IgD-negative memory B cell (primary cell): ENCODE results near the gene CNTLN. TPM values are rescaled to one million over a fixed set of nuclear protein-coding genes. Genes with fewer than 3 reads are reported as not detected.
A peak's percentile ranks its signal among the peaks of the same experiment; 100 is the strongest.

Experiments used
- H3K27ac Mint-ChIP-seq, 3 donors: one replicate each; pipeline ENCODE4 v1.8.0; 2020 to 2022; ENCODE audit warnings: mild to moderate bottlenecking in 3 of 3, mixed read lengths in 3 of 3, moderate library complexity in 1 of 3
- H3K27me3 Mint-ChIP-seq: one replicate; pipeline ENCODE4 v1.8.0; 2021; ENCODE audit warnings: mixed read lengths
- H3K36me3 Mint-ChIP-seq: one replicate; pipeline ENCODE4 v1.8.0; 2020; ENCODE audit warnings: mild to moderate bottlenecking, mixed read lengths
- H3K4me1 Mint-ChIP-seq, 3 donors: one replicate each; pipeline ENCODE4 v1.8.0; 2020 to 2022; ENCODE audit warnings: mixed read lengths in 3 of 3, mild to moderate bottlenecking in 1 of 3
- H3K4me3 Mint-ChIP-seq, 4 donors: one replicate each; pipeline ENCODE4 v1.8.0; 2020 to 2022; ENCODE audit warnings: mild to moderate bottlenecking in 4 of 4, mixed read lengths in 4 of 4, moderate library complexity in 3 of 4
- H3K9me3 Mint-ChIP-seq, 3 donors: one replicate each; pipeline ENCODE4 v1.8.0; 2020 to 2021; ENCODE audit warnings: mixed read lengths in 3 of 3, mild to moderate bottlenecking in 1 of 3
- polyA plus RNA-seq: library from polyadenylated mRNA; unstranded; fragments of 300-500 nt; fragmentation: Illumina TruSeq; gene quantifications from one replicate; pipeline ENCODE4 v1.2.3, GENCODE V29; 2021

The CNTLN gene
- polyA plus RNA-seq: 0.28 TPM

- Mint-ChIP-seq H3K27me3 (peaks cover 10% of the 10 kb centered on the region), H3K9me3 (peaks cover 0 to 2% (median 0%) of the 10 kb centered on the region in 3 donors), H3K36me3 (no peaks in the 10 kb centered on the region), H3K4me3 (peak within 1 kb of the TSS; percentile 77 to 90 (median 83)), H3K27ac (peak within 1 kb of the TSS in 1 of 3 donors; percentile 91), H3K4me1 (peaks cover 3 to 10% (median 8%) of the 10 kb centered on the region in 3 donors)
Observed at GRCh38 chr9:17134396-17135294, at the start of gene CNTLN. Gene CNTLN, plus strand, starts transcription at chr9:17135040. Its CDS starts 26 bp downstream, at chr9:17135066.

GRCh38 chr9:17088566-17088965, 46.3 kb upstream of the CNTLN start:
- Mint-ChIP-seq H3K27ac (no peak overlapping the region), H3K4me3 (no peak overlapping the region), H3K27me3 (no peaks in the 10 kb centered on the region), H3K36me3 (no peaks in the 10 kb centered on the region), H3K4me1 (peaks cover 0 to 1% (median 0%) of the 10 kb centered on the region in 3 donors), H3K9me3 (peaks cover 0 to 3% (median 0%) of the 10 kb centered on the region in 3 donors)

GRCh38 chr9:17090041-17090440, 44.8 kb upstream of the CNTLN start:
- Mint-ChIP-seq H3K4me3 (no peak overlapping the region), H3K27ac (no peak overlapping the region), H3K36me3 (no peaks in the 10 kb centered on the region), H3K9me3 (peaks cover 0 to 3% (median 0%) of the 10 kb centered on the region in 3 donors), H3K27me3 (no peaks in the 10 kb centered on the region), H3K4me1 (peaks cover 0 to 1% (median 0%) of the 10 kb centered on the region in 3 donors)

- no peak overlapping the region for H3K4me3 Mint-ChIP-seq
- H3K27ac Mint-ChIP-seq: no peak overlapping the region
- peaks cover 0 to under 1% (median 0%) of the 10 kb centered on the region in 3 donors for H3K9me3 Mint-ChIP-seq
- H3K4me1 Mint-ChIP-seq: no peaks in the 10 kb centered on the region
- H3K27me3 Mint-ChIP-seq: peaks cover 2% of the 10 kb centered on the region
- no peaks in the 10 kb centered on the region for H3K36me3 Mint-ChIP-seq
Observed at GRCh38 chr9:17116400-17116837, 18.4 kb upstream of the CNTLN start.

GRCh38 chr9:17117372-17117771, 17.5 kb upstream of the CNTLN start:
- H3K9me3 Mint-ChIP-seq: peaks cover 0 to 2% (median 2%) of the 10 kb centered on the region in 3 donors
- no peaks in the 10 kb centered on the region for H3K4me1 Mint-ChIP-seq
- no peak overlapping the region for H3K4me3 Mint-ChIP-seq
- no peaks in the 10 kb centered on the region for H3K36me3 Mint-ChIP-seq
- no peak overlapping the region for H3K27ac Mint-ChIP-seq
- H3K27me3 Mint-ChIP-seq: no peaks in the 10 kb centered on the region

- H3K36me3 Mint-ChIP-seq: no peaks in the 10 kb centered on the region
- no peak overlapping the region for H3K27ac Mint-ChIP-seq
- H3K9me3 Mint-ChIP-seq: peaks cover 0 to 2% (median 2%) of the 10 kb centered on the region in 3 donors
- H3K27me3 Mint-ChIP-seq: no peaks in the 10 kb centered on the region
- no peak overlapping the region for H3K4me3 Mint-ChIP-seq
- H3K4me1 Mint-ChIP-seq: no peaks in the 10 kb centered on the region
Observed at GRCh38 chr9:17120203-17120602, 14.6 kb upstream of the CNTLN start.

GRCh38 chr9:17121264-17121663, 13.6 kb upstream of the CNTLN start:
- Mint-ChIP-seq H3K4me1 (no peaks in the 10 kb centered on the region), H3K27me3 (no peaks in the 10 kb centered on the region), H3K36me3 (no peaks in the 10 kb centered on the region), H3K27ac (no peak overlapping the region), H3K4me3 (no peak overlapping the region), H3K9me3 (peaks cover 0 to 2% (median 2%) of the 10 kb centered on the region in 3 donors)

GRCh38 chr9:17130291-17130690, 4.5 kb upstream of the CNTLN start:
- Mint-ChIP-seq H3K4me1 (peaks cover 3 to 8% (median 4%) of the 10 kb centered on the region in 3 donors), H3K36me3 (no peaks in the 10 kb centered on the region), H3K27me3 (peaks cover 7% of the 10 kb centered on the region), H3K27ac (no peak overlapping the region), H3K4me3 (no peak overlapping the region), H3K9me3 (peaks cover 0 to 2% (median 0%) of the 10 kb centered on the region in 3 donors)

- H3K36me3 Mint-ChIP-seq: no peaks in the 10 kb centered on the region
- peaks cover 10% of the 10 kb centered on the region for H3K27me3 Mint-ChIP-seq
- no peak overlapping the region for H3K27ac Mint-ChIP-seq
- peaks cover 3 to 8% (median 6%) of the 10 kb centered on the region in 3 donors for H3K4me1 Mint-ChIP-seq
- H3K4me3 Mint-ChIP-seq: no peak overlapping the region
- H3K9me3 Mint-ChIP-seq: peaks cover 0 to 2% (median 0%) of the 10 kb centered on the region in 3 donors
Observed at GRCh38 chr9:17130725-17131124, 4.1 kb upstream of the CNTLN start.

GRCh38 chr9:17131494-17131893, 3.3 kb upstream of the CNTLN start:
- Mint-ChIP-seq H3K27me3 (peaks cover 10% of the 10 kb centered on the region), H3K4me3 (no peak overlapping the region), H3K9me3 (peaks cover 0 to 2% (median 0%) of the 10 kb centered on the region in 3 donors), H3K36me3 (no peaks in the 10 kb centered on the region), H3K4me1 (peaks cover 3 to 10% (median 8%) of the 10 kb centered on the region in 3 donors), H3K27ac (no peak overlapping the region)

GRCh38 chr9:17135295-17136160, 688 bp downstream of the CNTLN start:
- peaks cover 3 to 10% (median 8%) of the 10 kb centered on the region in 3 donors for H3K4me1 Mint-ChIP-seq
- peaks cover 0 to 2% (median 0%) of the 10 kb centered on the region in 3 donors for H3K9me3 Mint-ChIP-seq
- H3K27me3 Mint-ChIP-seq: peaks cover 10% of the 10 kb centered on the region
- H3K4me3 Mint-ChIP-seq: peak overlapping the region; percentile 75 to 83 (median 79)
- H3K36me3 Mint-ChIP-seq: no peaks in the 10 kb centered on the region
- H3K27ac Mint-ChIP-seq: no peak overlapping the region

- H3K27me3 Mint-ChIP-seq: peaks cover 7% of the 10 kb centered on the region
- H3K27ac Mint-ChIP-seq: no peak overlapping the region
- H3K4me1 Mint-ChIP-seq: peaks cover 3 to 10% (median 8%) of the 10 kb centered on the region in 3 donors
- no peak overlapping the region for H3K4me3 Mint-ChIP-seq
- no peaks in the 10 kb centered on the region for H3K36me3 Mint-ChIP-seq
- peaks cover under 1 to 4% (median 1%) of the 10 kb centered on the region in 3 donors for H3K9me3 Mint-ChIP-seq
Observed at GRCh38 chr9:17137566-17137965, 2.7 kb downstream of the CNTLN start.

GRCh38 chr9:17138503-17138902, 3.7 kb downstream of the CNTLN start:
- peaks cover 1 to 4% (median 1%) of the 10 kb centered on the region in 3 donors for H3K9me3 Mint-ChIP-seq
- H3K36me3 Mint-ChIP-seq: no peaks in the 10 kb centered on the region
- peaks cover 3 to 10% (median 8%) of the 10 kb centered on the region in 3 donors for H3K4me1 Mint-ChIP-seq
- H3K27me3 Mint-ChIP-seq: peaks cover 7% of the 10 kb centered on the region
- H3K4me3 Mint-ChIP-seq: no peak overlapping the region
- no peak overlapping the region for H3K27ac Mint-ChIP-seq

- H3K27me3 Mint-ChIP-seq: peaks cover 2% of the 10 kb centered on the region
- H3K36me3 Mint-ChIP-seq: no peaks in the 10 kb centered on the region
- peaks cover 1 to 5% (median 1%) of the 10 kb centered on the region in 3 donors for H3K9me3 Mint-ChIP-seq
- peaks cover 0 to 5% (median 0%) of the 10 kb centered on the region in 3 donors for H3K4me1 Mint-ChIP-seq
- H3K27ac Mint-ChIP-seq: no peak overlapping the region
- H3K4me3 Mint-ChIP-seq: no peak overlapping the region
Observed at GRCh38 chr9:17140418-17140817, 5.6 kb downstream of the CNTLN start.

GRCh38 chr9:17148324-17148723, 13.5 kb downstream of the CNTLN start:
- peaks cover 5% of the 10 kb centered on the region for H3K36me3 Mint-ChIP-seq
- no peaks in the 10 kb centered on the region for H3K27me3 Mint-ChIP-seq
- no peak overlapping the region for H3K27ac Mint-ChIP-seq
- H3K4me3 Mint-ChIP-seq: no peak overlapping the region
- peaks cover 0 to 2% (median 0%) of the 10 kb centered on the region in 3 donors for H3K4me1 Mint-ChIP-seq
- H3K9me3 Mint-ChIP-seq: peaks cover 0 to 9% (median 7%) of the 10 kb centered on the region in 3 donors
